ENCODE measurements around the gene BRD3OS. TPM values are rescaled to one million over a fixed set of nuclear protein-coding genes. Genes with fewer than 3 reads are reported as not detected.

BRD3OS gene
- total and polyA plus RNA-seq, 10 of the 15 experiments (the other 5 are each of a cell fraction or from before 2014, with no cell fraction given): 2.1 to 13.7 (median 10.7) TPM

- no peak for TF ChIP-seq E2F4 (IDR thresholded peaks at IDR 0.05; ENCODE audit: low read depth, low read length)
- no peak for TF ChIP-seq POLR2A (IDR thresholded peaks at IDR 0.05; ENCODE audit: low read depth, low read length)
- TF ChIP-seq TARDBP (IDR thresholded peaks at IDR 0.05; ENCODE audit: borderline replicate concordance): no peak
- no peak for TF ChIP-seq ZNF217 (IDR thresholded peaks at IDR 0.05)
- TF ChIP-seq ZNF384 (IDR thresholded peaks at IDR 0.05; ENCODE audit: borderline replicate concordance, low read depth, low read length): no peak
- no peak for TF ChIP-seq NKRF (conservative IDR thresholded peaks at IDR 0.05)
Observed at GRCh38 chr9:133999851-134000265, 25.4 kb upstream of the BRD3OS start (continued).

- ChIA-PET RAD21 (ENCODE audit: unreplicated experiment) (no interaction called here), POLR2A (no interaction called here), CTCF (no interaction called here), SMC1A (ENCODE audit: uncharacterized antibody, unreplicated experiment) (no interaction called here)
- H3K9me3 ChIP-seq (replicated peaks; ENCODE audit: control insufficient read depth, insufficient read depth, low read length): no peaks in the 10 kb centered on the region
- no peak overlapping the region for H3K4me2 ChIP-seq (ENCODE audit: control insufficient read depth, insufficient read depth)
- no peaks in the 10 kb centered on the region; a peak in 2 of 4 replicates for H3K27me3 ChIP-seq (replicated peaks in 1 of 2; ENCODE audit: control insufficient read depth in 2 of 2, insufficient read depth in 2 of 2, low read length in 1 of 2)
- intact Hi-C loops (cut with micrococcal nuclease; ENCODE audit: unreplicated experiment) (no loop called here), in situ Hi-C loops (cut with MboI) (loop anchor here (25.0 kb wide), 1 partner anchor 465 kb away; the partner anchor contains the start of gene ADAMTSL2)
- TF ChIP-seq NKRF (conservative IDR thresholded peaks at IDR 0.05) (no peak), HCFC1 (IDR thresholded peaks at IDR 0.05; ENCODE audit: low read length) (no peak), PRDM15 (CRISPR knock-in tag; IDR thresholded peaks at IDR 0.05) (no peak), E4F1 (IDR thresholded peaks at IDR 0.05; ENCODE audit: borderline replicate concordance, partially characterized antibody) (no peak), ZNF274 (IDR thresholded peaks at IDR 0.05; ENCODE audit: insufficient read depth, insufficient read length) (no peak), FOXK2 (IDR thresholded peaks at IDR 0.05) (no peak), GABPA (IDR thresholded peaks at IDR 0.05; ENCODE audit: low read depth) (no peak)
- no TSS peak for BruUV-seq (replicated peaks)
- H3K36me3 ChIP-seq (ENCODE audit: control insufficient read depth in 2 of 2, insufficient read depth in 2 of 2, low read length in 1 of 2): no peaks in the 10 kb centered on the region
- no peaks in the 10 kb centered on the region for H4K20me1 ChIP-seq (ENCODE audit: control insufficient read depth, insufficient read depth)
- DNase-seq (ENCODE audit: low read depth, low spot score) (no peak), ATAC-seq (no peak), FAIRE-seq (no peak)
- H3K27ac ChIP-seq (ENCODE audit: control insufficient read depth, insufficient read depth): no peak overlapping the region
- no peak overlapping the region for H2AFZ ChIP-seq (ENCODE audit: control insufficient read depth, low read depth, low read length)
- H3K4me1 ChIP-seq (ENCODE audit: control insufficient read depth, insufficient read depth, low read length): no peaks in the 10 kb centered on the region
- 44% methylated on average over 2 of the region's 2 CpGs for WGBS (ENCODE audit: insufficient coverage, insufficient replicate concordance, low lambda C conversion rate, missing lambda C conversion rate)
- no peak overlapping the region for H3K4me3 ChIP-seq
- no peaks in the 10 kb centered on the region for H3K79me2 ChIP-seq (ENCODE audit: control insufficient read depth, insufficient read depth, low read length)
- H3K9ac ChIP-seq (ENCODE audit: control insufficient read depth, insufficient read depth, low read length): no peak overlapping the region
Observed at GRCh38 chr9:134002796-134003195, 22.5 kb upstream of the BRD3OS start.

All from GM12878 (cell line).